Measurements from ENCODE around the gene ENDOG.
"Not testable (repeated sequence)": the region's sequence is repeated elsewhere in the genome, so short reads cannot be mapped to it uniquely, and the experiment has no call there.

GRCh38 chr9:128780093-128780492 lies 38.2 kb upstream of the ENDOG start:
- not testable (repeated sequence) for TF ChIP-seq YY1 (IDR thresholded peaks at IDR 0.05; ENCODE audit: insufficient read depth, insufficient read length); ZNF274 (IDR thresholded peaks at IDR 0.05; ENCODE audit: low read depth, low read length)
